GM20000 (cell line): Measurements from ENCODE around the gene VPREB3.

ENCODE experiments used
- DNase-seq: peaks from one replicate; pipeline ENCODE4 v3.0.0; 2012; ENCODE audit warnings: low spot score
- CTCF ChIP-seq: IDR thresholded peaks from 2 replicates; pipeline ENCODE4 v1.5.1; 2012; ENCODE audit warnings: mild to moderate bottlenecking, control low read depth; ENCODE audit errors: extremely low read depth, missing control alignments

The VPREB3 gene

GRCh38 chr22:23754220-23754919, at the start of gene VPREB3:
Gene VPREB3 (minus strand): TSS chr22:23754425. CDS start chr22:23754363, 62 bp downstream.
- TF ChIP-seq CTCF = no peak

DNA sequence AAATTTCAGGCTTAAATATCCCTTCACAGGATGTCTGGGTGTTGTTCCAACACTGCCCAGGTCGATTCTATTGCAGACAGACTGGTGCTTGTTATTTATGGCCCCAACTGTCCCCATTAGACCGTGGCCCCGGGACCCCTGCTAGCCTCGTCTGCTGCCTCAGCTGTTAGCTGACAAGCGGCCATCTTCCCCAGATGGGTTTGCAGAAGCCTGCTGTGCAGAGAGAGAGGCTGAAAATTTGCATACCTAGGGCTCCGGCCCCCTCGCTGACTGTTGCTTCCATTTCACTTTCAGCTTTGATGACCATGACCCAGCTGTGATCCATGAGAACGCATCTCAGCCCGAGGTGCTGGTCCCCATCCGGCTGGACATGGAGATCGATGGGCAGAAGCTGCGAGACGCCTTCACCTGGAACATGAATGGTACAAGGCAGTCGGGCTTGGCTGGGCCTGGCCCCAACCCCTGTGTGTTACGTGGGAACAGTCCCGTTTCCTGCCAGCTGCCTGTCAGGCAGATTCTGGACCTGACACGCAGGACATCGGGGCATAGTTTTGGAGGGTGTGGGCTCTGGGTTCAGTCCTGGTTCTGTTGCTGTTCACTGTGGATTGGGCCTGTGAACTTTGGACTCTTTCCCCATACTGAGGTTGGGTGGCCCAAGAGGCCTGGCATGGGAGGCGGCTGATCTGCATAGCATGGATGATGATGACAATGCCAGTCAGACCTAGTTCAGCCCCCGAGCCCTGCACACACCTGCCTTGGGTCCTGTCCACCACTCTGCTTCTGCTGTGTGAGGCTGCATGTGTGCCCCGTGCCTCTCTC, 49.0 kb upstream of the VPREB3 start:
- DNase-seq = peak; percentile 56
- no peak for TF ChIP-seq CTCF

More at GRCh38 chr22:23754220-23754919, at the start of gene VPREB3:
- DNase-seq = peak; percentile 19

- no peak for DNase-seq
- no peak for TF ChIP-seq CTCF
These were observed 47.7 kb upstream of the VPREB3 start for GRCh38 chr22:23801886-23802377.

GRCh38 chr22:23801238-23801821, 47.1 kb upstream of the VPREB3 start:
- no peak for DNase-seq
- no peak for TF ChIP-seq CTCF

GRCh38 chr22:23800297-23801237, 46.3 kb upstream of the VPREB3 start:
- DNase-seq = peak; percentile 76
- TF ChIP-seq CTCF = no peak

DNA sequence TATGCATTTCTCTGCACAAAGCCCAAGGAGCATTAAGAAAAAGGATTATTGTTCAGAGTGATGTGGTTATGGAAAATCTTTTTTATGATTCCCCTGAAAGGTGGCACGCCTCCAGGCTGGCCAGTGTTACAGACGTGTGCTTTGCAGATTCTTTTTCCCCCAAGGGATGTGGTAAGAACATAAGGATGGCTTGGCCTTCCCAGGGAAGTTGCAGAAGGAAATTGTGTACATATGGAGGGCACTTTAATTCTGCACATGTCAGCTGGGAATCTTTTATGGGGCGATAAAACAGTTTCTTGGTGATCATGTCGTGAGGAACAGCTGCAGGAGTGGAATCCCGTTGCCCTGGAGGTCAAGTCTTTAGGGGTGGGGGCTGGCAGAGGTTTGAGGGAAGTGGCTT, 42.2 kb upstream of the VPREB3 start:
- no peak for TF ChIP-seq CTCF
- no peak for DNase-seq
